22Rv1 (cell line): ENCODE data around the gene PCGF6.

Source experiments
- ZFX ChIP-seq: fragments of 450-650 bp; IDR thresholded peaks from 2 replicates; pipeline ENCODE4 v1.6.1; 2017; ENCODE audit warnings: antibody characterized with exemption, borderline replicate concordance
- TF ChIP-seq, protein P1 (sequence below): fragments of 450-650 bp; IDR thresholded peaks from 2 replicates; pipeline ENCODE4 v1.5.1; 2017; ENCODE audit warnings: mild to moderate bottlenecking

DNA sequence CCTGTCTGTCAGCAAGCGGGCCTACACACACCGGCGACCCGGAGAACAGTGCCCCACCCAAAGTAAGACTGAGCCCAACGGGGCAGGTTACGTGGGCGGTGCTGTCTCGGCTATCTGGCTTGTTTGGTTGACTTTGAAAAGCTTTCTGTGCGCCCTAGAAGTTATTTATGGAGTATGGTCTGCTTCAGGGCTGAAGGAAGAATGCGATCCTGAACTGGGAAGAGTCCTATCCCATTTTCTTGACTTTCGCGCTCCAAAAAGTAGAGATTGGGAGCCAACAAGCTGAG, 72.5 kb downstream of the PCGF6 start:
- TF ChIP-seq, protein P1, sequence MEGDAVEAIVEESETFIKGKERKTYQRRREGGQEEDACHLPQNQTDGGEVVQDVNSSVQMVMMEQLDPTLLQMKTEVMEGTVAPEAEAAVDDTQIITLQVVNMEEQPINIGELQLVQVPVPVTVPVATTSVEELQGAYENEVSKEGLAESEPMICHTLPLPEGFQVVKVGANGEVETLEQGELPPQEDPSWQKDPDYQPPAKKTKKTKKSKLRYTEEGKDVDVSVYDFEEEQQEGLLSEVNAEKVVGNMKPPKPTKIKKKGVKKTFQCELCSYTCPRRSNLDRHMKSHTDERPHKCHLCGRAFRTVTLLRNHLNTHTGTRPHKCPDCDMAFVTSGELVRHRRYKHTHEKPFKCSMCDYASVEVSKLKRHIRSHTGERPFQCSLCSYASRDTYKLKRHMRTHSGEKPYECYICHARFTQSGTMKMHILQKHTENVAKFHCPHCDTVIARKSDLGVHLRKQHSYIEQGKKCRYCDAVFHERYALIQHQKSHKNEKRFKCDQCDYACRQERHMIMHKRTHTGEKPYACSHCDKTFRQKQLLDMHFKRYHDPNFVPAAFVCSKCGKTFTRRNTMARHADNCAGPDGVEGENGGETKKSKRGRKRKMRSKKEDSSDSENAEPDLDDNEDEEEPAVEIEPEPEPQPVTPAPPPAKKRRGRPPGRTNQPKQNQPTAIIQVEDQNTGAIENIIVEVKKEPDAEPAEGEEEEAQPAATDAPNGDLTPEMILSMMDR, result no peak
- no peak for TF ChIP-seq ZFX
